Activated CD4-positive, alpha-beta T cell treated with anti-CD3 and anti-CD28 coated beads, Interleukin-2, amount 50 U/mL, for 16 hours (primary cell): ENCODE results near the gene ELANE.
A peak's percentile ranks its signal among the peaks of the same experiment; 100 is the strongest.
"Not testable (repeated sequence)": the region's sequence is repeated elsewhere in the genome, so short reads cannot be mapped to it uniquely, and the experiment has no call there.

Experiments
- DNase-seq: peaks from one replicate; pipeline ENCODE4 v3.0.0-alpha.2; 2020

Gene ELANE

GRCh38 chr19:843180-843835, 8.8 kb upstream of the ELANE start:
- no peak for DNase-seq

DNA sequence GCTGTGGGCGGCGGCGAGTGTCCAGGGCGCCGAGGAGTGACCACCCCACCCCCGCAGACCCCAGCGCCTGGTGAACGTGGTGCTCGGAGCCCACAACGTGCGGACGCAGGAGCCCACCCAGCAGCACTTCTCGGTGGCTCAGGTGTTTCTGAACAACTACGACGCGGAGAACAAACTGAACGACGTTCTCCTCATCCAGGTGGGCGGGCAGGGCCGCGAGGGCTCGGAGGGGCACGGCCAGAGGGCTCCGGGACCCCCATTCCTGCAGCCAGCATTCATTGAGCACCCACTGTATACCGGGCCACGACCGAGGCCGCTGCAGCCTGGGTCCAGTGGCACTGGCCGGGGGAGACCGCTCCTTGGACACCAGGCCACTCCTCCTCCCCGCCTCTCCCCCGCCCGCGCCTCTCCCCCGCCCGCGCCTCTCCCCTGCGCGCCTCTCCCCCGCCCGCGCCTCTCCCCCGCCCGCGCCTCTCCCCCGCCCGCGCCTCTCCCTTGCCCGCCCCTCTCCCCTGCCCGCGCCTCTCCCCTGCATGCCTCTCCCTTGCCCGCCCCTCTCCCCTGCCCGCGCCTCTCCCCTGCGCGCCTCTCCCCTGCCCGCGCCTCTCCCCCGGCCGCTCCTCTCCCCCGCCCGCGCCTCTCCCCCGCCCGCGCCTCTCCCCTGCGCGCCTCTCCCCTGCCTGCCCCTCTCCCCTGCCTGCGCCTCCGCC, 8.1 kb upstream of the ELANE start:
- no peak for DNase-seq

- DNase-seq, result no peak
Measured at GRCh38 chr19:844546-844971, 7.5 kb upstream of the ELANE start.

DNA sequence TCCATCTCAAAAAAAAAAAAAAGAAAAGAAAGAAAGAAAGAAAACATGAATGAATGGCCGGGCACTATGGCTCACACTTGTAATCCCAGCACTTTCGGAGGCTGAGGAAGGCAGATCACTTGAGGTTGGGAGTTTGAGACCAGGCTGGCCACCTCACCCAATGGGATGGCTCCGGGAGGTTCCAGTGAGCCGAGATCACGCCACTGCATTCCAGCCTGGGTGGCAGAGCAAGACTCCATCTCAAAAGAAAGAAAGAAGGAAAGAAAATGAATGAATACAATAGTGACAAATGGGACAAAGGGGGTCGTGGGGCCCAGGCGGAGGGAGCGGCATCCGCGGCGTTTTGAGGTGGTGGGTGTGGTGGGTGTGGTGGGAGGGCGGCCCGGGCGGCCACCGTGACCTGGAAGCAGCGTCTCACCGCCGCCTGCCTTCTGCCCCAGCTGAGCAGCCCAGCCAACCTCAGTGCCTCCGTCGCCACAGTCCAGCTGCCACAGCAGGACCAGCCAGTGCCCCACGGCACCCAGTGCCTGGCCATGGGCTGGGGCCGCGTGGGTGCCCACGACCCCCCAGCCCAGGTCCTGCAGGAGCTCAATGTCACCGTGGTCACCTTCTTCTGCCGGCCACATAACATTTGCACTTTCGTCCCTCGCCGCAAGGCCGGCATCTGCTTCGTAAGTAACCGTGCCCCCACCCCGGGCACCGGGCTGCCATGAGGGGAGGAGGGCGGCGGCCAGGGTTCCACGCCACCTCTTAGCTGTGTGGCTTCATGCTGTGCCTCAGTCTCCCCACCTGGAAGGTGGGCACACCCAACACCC, 6.2 kb upstream of the ELANE start:
- DNase-seq, result no peak

GRCh38 chr19:848386-848921, 3.6 kb upstream of the ELANE start:
- DNase-seq, result no peak

- DNase-seq, result not testable (repeated sequence)
Measured at GRCh38 chr19:849195-849594, 2.9 kb upstream of the ELANE start.

GRCh38 chr19:850221-850978, 1.7 kb upstream of the ELANE start:
- no peak for DNase-seq

- no peak for DNase-seq
Measured at GRCh38 chr19:850979-851335, 1.1 kb upstream of the ELANE start.

DNA sequence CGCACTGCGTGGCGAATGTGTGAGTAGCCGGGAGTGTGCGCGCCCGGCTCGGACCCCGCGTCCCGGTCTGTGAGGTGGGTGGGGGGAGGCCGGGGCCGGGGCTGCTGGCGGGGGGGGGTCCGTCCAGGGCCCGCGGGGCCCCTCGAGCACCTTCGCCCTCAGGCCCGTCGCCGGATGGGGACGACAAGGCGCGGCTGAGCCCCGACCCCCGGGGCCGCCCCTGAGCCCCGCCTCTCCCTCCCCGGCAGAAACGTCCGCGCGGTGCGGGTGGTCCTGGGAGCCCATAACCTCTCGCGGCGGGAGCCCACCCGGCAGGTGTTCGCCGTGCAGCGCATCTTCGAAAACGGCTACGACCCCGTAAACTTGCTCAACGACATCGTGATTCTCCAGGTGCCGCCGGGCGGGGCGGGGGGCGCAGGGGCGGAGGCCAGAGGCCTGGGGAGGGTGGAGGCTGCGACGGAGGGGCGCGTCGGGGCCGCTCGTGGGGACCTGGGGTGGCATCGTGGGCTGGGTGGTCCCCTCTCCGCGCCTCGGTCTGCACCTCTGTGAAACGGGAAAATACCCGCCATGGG, 997 bp downstream of the ELANE start:
- no peak for DNase-seq

DNA sequence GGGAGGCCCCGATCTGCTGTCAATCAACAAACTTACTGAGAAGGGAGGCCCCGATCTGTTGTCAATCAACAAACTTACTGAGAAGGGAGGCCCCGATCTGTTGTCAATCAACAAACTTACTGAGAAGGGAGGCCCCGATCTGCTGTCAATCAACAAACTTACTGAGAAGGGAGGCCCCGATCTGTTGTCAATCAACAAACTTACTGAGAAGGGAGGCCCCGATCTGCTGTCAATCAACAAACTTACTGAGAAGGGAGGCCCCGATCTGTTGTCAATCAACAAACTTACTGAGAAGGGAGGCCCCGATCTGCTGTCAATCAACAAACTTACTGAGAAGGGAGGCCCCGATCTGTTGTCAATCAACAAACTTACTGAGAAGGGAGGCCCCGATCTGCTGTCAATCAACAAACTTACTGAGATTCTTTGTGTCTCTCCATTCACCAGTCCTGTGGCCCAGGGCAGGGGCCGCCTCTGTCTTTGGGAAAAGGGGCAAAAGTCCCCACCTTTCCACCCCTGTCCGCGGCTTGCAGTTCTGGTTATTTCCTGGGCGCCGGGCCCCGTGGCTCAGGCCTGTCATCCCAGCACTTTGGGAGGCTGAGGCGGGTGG, 1.6 kb downstream of the ELANE start:
- not testable (repeated sequence) for DNase-seq

DNA sequence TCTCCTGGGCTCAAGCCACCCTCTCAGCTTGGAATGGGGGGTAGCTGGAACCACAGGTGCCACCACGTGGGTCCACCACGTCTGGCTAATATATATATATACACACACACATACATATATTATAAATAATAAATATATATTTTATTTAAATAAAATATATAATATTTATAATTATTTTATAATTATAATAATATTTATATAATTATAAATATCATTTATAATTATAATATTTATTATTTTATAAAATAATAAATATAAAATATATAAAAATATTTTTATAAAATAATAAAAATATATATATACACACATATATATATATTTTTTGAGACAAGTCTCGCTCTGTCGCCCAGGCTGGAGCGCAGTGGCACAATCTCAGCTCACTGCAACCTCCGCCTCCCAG, 2.4 kb downstream of the ELANE start:
- DNase-seq, result no peak

GRCh38 chr19:855142-855541, 3.0 kb downstream of the ELANE start:
- no peak for DNase-seq

DNA sequence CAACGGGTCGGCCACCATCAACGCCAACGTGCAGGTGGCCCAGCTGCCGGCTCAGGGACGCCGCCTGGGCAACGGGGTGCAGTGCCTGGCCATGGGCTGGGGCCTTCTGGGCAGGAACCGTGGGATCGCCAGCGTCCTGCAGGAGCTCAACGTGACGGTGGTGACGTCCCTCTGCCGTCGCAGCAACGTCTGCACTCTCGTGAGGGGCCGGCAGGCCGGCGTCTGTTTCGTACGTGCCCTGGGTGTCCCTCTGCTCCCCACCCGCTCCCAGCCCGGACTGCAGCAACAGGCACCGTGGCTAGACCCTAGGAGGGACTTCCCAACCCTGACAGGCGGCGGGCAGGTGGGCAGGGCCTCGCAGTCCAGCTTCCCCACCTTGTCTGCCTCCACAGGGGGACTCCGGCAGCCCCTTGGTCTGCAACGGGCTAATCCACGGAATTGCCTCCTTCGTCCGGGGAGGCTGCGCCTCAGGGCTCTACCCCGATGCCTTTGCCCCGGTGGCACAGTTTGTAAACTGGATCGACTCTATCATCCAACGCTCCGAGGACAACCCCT, 3.5 kb downstream of the ELANE start:
- no peak for DNase-seq

DNA sequence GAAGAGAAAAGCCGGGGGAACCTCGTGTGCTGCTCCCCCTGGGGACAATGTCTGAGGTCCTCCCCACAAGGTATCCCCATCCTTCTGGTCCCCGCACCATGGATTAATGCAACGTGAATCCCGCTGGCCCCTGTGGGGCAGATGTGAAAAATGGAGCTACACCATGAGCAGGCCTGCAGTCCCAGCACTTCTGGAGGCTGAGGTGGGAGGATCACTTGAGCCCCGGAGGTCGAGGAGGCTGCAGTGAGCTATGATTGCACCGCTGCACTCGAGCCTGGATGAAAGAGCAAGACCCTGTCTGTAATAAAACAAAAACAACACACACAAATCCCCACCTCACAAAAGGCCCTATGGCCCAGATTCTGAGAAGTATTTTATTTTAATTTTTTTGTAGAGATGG, 6.2 kb downstream of the ELANE start:
- DNase-seq, result no peak

DNA sequence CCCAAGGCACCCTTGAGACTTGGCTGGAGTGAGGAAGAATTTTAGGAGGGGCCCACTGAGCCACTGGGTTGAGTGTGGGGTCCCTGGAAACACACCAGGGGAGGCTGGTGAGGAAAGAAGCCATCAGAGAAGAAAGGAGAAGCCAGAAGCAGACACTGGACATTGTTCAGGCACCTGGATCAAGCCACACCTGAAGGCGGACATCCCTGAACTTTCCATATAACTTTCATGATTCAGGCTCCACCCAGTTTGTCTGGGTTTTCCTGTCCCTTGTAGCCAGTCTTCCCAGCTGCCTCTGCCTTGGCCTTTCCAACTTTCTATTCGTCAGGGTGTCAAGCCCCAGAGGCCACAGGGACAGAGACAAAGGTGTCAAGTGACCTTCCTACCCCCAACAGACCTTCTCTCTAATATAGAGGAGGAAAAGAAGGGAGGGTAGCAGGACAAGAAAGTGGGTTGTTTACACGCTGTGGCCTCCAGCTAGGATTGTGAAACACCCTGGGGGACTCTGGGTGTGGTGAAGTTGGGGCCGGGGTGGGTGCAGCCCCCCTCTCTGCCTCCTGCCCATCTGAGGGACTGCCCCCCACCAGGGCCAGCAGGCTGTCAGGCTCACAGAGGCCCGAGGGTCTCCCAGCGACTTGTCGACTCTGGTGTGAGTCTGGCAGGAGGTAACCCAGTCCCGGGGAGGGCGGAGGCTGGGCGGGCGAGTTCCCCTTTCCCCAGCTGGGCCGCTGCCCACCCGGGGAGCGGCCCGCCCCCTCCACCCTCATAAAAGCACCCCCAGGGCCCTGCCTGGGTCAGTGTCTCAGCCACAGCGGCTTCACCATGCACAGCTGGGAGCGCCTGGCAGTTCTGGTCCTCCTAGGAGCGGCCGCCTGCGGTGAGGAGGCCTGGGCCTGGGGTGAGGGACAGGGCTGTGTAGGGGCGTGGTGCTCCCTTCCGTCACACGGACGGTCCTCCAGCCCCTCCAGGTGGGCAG, 7.1 kb downstream of the ELANE start, which contains the start of gene CFD:
Gene CFD (plus strand): TSS at position 797 of the 976 bp plus-strand sequence. CDS start 26 bp downstream, at position 823.
- no peak for DNase-seq

GRCh38 chr19:861141-861755, 9.1 kb downstream of the ELANE start:
- DNase-seq, result no peak

DNA sequence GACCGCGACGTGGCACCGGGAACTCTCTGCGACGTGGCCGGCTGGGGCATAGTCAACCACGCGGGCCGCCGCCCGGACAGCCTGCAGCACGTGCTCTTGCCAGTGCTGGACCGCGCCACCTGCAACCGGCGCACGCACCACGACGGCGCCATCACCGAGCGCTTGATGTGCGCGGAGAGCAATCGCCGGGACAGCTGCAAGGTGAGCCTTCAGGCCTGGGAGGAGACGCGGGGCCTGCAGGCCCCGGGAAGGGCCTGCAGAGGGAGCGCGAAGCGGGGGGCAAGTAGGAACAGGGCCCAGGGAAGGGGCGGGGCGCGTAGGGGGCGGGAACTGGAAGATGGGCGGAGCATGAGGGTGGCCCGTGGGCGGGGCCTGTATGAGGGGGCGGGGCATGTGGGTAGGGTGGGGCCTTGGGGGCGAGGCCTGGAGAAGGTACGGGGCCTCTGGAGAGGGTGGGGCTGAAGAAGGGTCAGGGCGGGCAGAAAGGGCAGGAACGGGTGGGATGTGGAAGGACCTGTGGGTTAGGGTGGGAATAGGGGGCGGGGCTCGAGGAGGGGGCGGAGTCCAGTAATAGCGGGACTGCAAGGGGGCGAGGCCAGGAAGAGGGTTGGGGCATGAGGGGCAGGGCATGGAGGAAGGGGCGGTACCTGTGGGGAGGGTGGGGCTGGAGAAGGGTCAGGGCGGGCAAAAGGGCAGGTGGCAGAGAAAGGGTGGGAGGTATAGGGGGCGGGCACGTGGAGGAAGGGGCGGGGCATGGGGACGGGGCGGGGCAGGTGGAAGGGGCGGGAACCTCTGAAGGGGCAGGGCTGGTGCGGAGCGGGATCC, 9.9 kb downstream of the ELANE start:
- DNase-seq, result peak; percentile 71

GRCh38 chr19:862581-863314, 10.6 kb downstream of the ELANE start:
- DNase-seq, result peak; percentile 64
